Measurements from ENCODE around the gene DYNLT1. TPM values are rescaled to one million over a fixed set of nuclear protein-coding genes. Genes with fewer than 3 reads are reported as not detected.
A peak's percentile ranks its signal among the peaks of the same experiment; 100 is the strongest.

The DYNLT1 gene
- total and polyA plus RNA-seq, 2 of the 4 experiments (the other 2 are of a cell fraction): 235 to 349 TPM

- H3K18ac ChIP-seq (ENCODE audit: low read depth, low read length): peak overlapping the region; percentile 57
- H2BK15ac ChIP-seq (ENCODE audit: low read depth, low read length): peak overlapping the region; percentile 91; the same call in 2 of the 3 replicates
- H4K5ac ChIP-seq (ENCODE audit: low read depth, low read length): peak overlapping the region; percentile 49
- H4K91ac ChIP-seq (ENCODE audit: insufficient read depth, low read depth, low read length): peak overlapping the region; percentile 98
- peak overlapping the region; percentile 30 for H3K4me2 ChIP-seq (ENCODE audit: low read depth, low read length)
- no peaks in the 10 kb centered on the region for H3K36me3 ChIP-seq (ENCODE audit: control insufficient read depth, insufficient read depth, low read length)
- no TSS peak for BruUV-seq (replicated peaks)
- H3K4me3 ChIP-seq (ENCODE audit: insufficient read depth, low read depth, low read length): no peak overlapping the region
- peak overlapping the region; percentile 72 for H2BK5ac ChIP-seq (ENCODE audit: low read depth, low read length, poor library complexity, severe bottlenecking)
- no peaks in the 10 kb centered on the region for H3K27me3 ChIP-seq (ENCODE audit: control insufficient read depth, insufficient read depth, low read length)
- TF ChIP-seq CEBPB (IDR thresholded peaks at IDR 0.05; ENCODE audit: low read depth, low read length) (peak; percentile 97), RAD21 (IDR thresholded peaks at IDR 0.05; ENCODE audit: low read length) (no peak)
- H3K9me3 ChIP-seq (ENCODE audit: control insufficient read depth, insufficient read depth, low read length): no peaks in the 10 kb centered on the region
- peak overlapping the region; percentile 81 for H2AFZ ChIP-seq (replicated peaks; ENCODE audit: low read length, poor library complexity)
- peak overlapping the region; percentile 94 for H2BK120ac ChIP-seq (ENCODE audit: low read depth, low read length)
- H3K27ac ChIP-seq (ENCODE audit: insufficient read depth, low read length): peak overlapping the region; percentile 93
- H4K8ac ChIP-seq (ENCODE audit: low read depth in 2 of 2, low read length in 2 of 2): peak overlapping the region; percentile 84 to 89
- H3K79me1 ChIP-seq (ENCODE audit: low read depth in 1 of 2, low read length in 2 of 2): 0 out of 4 replicates have a peak, but pooled peaks cover 0 to 16% of the 10 kb centered on the region in 2 experiments
- peak overlapping the region; percentile 83 for H2AK9ac ChIP-seq (replicated peaks; ENCODE audit: low read depth, low read length, poor library complexity)
- peak overlapping the region; percentile 88 for H3K56ac ChIP-seq (ENCODE audit: extremely low read depth, insufficient read depth, low read length)
- peaks cover 13% of the 10 kb centered on the region for H3K9me1 ChIP-seq (ENCODE audit: insufficient read depth, low read length)
- ATAC-seq (ENCODE audit: low read depth): peak; percentile 55
- peak overlapping the region; percentile 95 for H2BK20ac ChIP-seq (ENCODE audit: low read depth, low read length)
- peak overlapping the region; percentile 66; the same call in 1 of the 2 replicates for H3K23ac ChIP-seq (ENCODE audit: low read depth, low read length)
- intact Hi-C loops (cut with micrococcal nuclease): no loop called here
- in situ Hi-C loops (cut with MboI; ENCODE audit: low sequenced_read_pairs): no loop called here
- DNase-seq: peak; percentile 79
- dilution Hi-C loops (cut with HindIII; ENCODE audit: low sequenced_read_pairs, unreplicated experiment): no loop called here
- 30% methylated on average over 5 of the region's 10 CpGs; no CpG with 5 or more reads in 1 of the 2 experiments for WGBS, 2 experiments (ENCODE audit: extremely low coverage in 2 of 2, insufficient read length in 1 of 2)
- peak overlapping the region; percentile 90 for H3K4ac ChIP-seq (ENCODE audit: low read depth, low read length)
- H3K14ac ChIP-seq (replicated peaks; ENCODE audit: low read depth, low read length): peak overlapping the region; percentile 60
- ChIA-PET POLR2A (ENCODE audit: unreplicated experiment) (interaction anchor here (0.6 to 0.9 kb wide), 2 partner anchors 11 to 390 kb away, joined by 3 read pairs; partner anchors contain the start of gene DYNLT1), CTCF (no interaction called here)
- H3K9ac ChIP-seq (ENCODE audit: low read depth, low read length): peak overlapping the region; percentile 32; the same call in 1 of the 2 replicates
- H3K4me1 ChIP-seq (ENCODE audit: control insufficient read depth, insufficient read depth, low read length): peaks cover 24% of the 10 kb centered on the region
- H2AK5ac ChIP-seq (ENCODE audit: low read depth, low read length): peak overlapping the region; percentile 97
- H4K20me1 ChIP-seq (ENCODE audit: insufficient read depth, low read length): no peaks in the 10 kb centered on the region
Observed at GRCh38 chr6:158654960-158655489, 10.5 kb upstream of the DYNLT1 start.

Measured in IMR-90 (cell line).